Measurements from ENCODE around the gene UBL3. TPM values are rescaled to one million over a fixed set of nuclear protein-coding genes. Genes with fewer than 3 reads are reported as not detected.

Gene UBL3
- polyA plus RNA-seq, 1 donor (not counting 4 experiments of a cell fraction or from before 2014, with no cell fraction given), result 10.5 TPM

DNA sequence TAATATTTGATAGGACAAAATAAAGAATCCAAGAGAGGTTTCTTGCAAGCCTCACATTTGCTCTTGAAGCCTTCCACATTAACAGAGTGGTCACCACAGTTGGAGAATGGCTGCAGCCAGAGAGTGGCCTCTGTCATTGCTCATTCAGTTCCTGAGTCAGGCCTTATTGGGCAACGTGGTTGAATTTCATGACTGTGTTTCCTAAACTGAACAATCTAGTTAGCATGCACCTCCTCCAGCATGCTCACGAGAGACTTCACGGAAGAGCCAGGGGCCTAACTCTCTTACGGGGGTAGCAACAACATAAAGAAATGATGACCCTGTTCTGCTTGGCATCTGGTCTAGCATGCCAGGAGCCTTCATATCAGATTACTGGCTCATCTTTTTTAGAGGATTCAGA lies 9.6 kb upstream of the UBL3 start:
- no peak overlapping the region for H3K27ac ChIP-seq (ENCODE audit: control insufficient read depth, insufficient read depth, low read length)
- no peak overlapping the region for H2AFZ ChIP-seq (ENCODE audit: control insufficient read depth, low read length)
- no peaks in the 10 kb centered on the region for H3K4me1 ChIP-seq (ENCODE audit: control insufficient read depth, extremely low read depth, insufficient read depth, low read length)
- FAIRE-seq (no peak), DNase-seq (ENCODE audit: low read depth, low spot score) (no peak)
- no peaks in the 10 kb centered on the region for H3K36me3 ChIP-seq (ENCODE audit: control insufficient read depth in 2 of 2, extremely low read depth in 1 of 2, insufficient read depth in 2 of 2, low read length in 2 of 2)
- H3K9me1 ChIP-seq (ENCODE audit: control insufficient read depth, extremely low read depth, insufficient read depth, low read length), result no peaks in the 10 kb centered on the region
- no peaks in the 10 kb centered on the region for H3K79me2 ChIP-seq (ENCODE audit: control insufficient read depth, insufficient read depth, low read length)
- no peaks in the 10 kb centered on the region for H3K27me3 ChIP-seq (ENCODE audit: control insufficient read depth, extremely low read depth, insufficient read depth, low read length)
- H3K9me3 ChIP-seq (ENCODE audit: control insufficient read depth, low read depth, low read length), result no peaks in the 10 kb centered on the region
- no peaks in the 10 kb centered on the region for H4K20me1 ChIP-seq (ENCODE audit: control insufficient read depth, extremely low read depth, insufficient read depth, low read length)
- no peak overlapping the region for H3K4me2 ChIP-seq (ENCODE audit: control insufficient read depth, extremely low read depth, insufficient read depth, low read depth, low read length)
- no peak for TF ChIP-seq EZH2 (IDR thresholded peaks at IDR 0.05; ENCODE audit: low read length)
- TF ChIP-seq, protein P1, sequence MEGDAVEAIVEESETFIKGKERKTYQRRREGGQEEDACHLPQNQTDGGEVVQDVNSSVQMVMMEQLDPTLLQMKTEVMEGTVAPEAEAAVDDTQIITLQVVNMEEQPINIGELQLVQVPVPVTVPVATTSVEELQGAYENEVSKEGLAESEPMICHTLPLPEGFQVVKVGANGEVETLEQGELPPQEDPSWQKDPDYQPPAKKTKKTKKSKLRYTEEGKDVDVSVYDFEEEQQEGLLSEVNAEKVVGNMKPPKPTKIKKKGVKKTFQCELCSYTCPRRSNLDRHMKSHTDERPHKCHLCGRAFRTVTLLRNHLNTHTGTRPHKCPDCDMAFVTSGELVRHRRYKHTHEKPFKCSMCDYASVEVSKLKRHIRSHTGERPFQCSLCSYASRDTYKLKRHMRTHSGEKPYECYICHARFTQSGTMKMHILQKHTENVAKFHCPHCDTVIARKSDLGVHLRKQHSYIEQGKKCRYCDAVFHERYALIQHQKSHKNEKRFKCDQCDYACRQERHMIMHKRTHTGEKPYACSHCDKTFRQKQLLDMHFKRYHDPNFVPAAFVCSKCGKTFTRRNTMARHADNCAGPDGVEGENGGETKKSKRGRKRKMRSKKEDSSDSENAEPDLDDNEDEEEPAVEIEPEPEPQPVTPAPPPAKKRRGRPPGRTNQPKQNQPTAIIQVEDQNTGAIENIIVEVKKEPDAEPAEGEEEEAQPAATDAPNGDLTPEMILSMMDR (optimal IDR thresholded peaks at IDR 0.05 in 1 of 3, IDR thresholded peaks at IDR 0.05 in 1 of 3, conservative IDR thresholded peaks at IDR 0.05 in 1 of 3; ENCODE audit: extremely low read depth in 1 of 3, insufficient read depth in 2 of 3, low read length in 3 of 3), result no peak
- no peak overlapping the region for H3K9ac ChIP-seq (ENCODE audit: control insufficient read depth, extremely low read depth, insufficient read depth, low read length)
- dilution Hi-C loops (cut with MboI; ENCODE audit: extremely low pct_ligation_motif_present, low sequenced_read_pairs), result no loop called here
- H3K4me3 ChIP-seq (ENCODE audit: control insufficient read depth in 2 of 3, extremely low read depth in 1 of 3, insufficient read depth in 2 of 3, low read depth in 1 of 3, low read length in 3 of 3), result no peak overlapping the region

DNA sequence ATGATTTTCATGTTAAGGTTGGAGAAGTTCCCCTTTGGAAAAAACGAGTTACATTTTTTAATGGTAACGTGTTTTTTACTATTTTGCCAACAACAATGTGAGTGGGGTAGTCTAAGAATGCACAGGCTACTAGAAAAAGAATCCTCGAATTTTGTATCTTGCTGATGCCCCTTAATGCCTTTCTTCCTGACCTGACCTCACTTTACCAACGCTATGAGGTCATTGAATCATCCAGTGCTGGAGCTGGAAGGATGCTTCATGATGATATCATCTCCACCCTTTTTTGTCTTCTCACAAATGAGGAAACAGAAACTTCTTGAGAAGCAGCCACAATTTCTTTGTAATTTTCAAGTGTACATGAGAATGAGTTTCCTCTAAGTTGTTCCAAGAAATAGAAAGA lies 8.2 kb upstream of the UBL3 start:
- FAIRE-seq (no peak), DNase-seq (ENCODE audit: low read depth, low spot score) (no peak)
- dilution Hi-C loops (cut with MboI; ENCODE audit: extremely low pct_ligation_motif_present, low sequenced_read_pairs), result no loop called here
- Histone ChIP-seq H3K4me3 (ENCODE audit: control insufficient read depth in 2 of 3, extremely low read depth in 1 of 3, insufficient read depth in 2 of 3, low read depth in 1 of 3, low read length in 3 of 3) (no peak overlapping the region), H3K36me3 (ENCODE audit: control insufficient read depth in 2 of 2, extremely low read depth in 1 of 2, insufficient read depth in 2 of 2, low read length in 2 of 2) (no peaks in the 10 kb centered on the region), H3K4me1 (ENCODE audit: control insufficient read depth, extremely low read depth, insufficient read depth, low read length) (no peaks in the 10 kb centered on the region), H3K4me2 (ENCODE audit: control insufficient read depth, extremely low read depth, insufficient read depth, low read depth, low read length) (no peak overlapping the region), H2AFZ (ENCODE audit: control insufficient read depth, low read length) (no peak overlapping the region), H3K27ac (ENCODE audit: control insufficient read depth, insufficient read depth, low read length) (no peak overlapping the region), H3K9me1 (ENCODE audit: control insufficient read depth, extremely low read depth, insufficient read depth, low read length) (no peaks in the 10 kb centered on the region), H4K20me1 (ENCODE audit: control insufficient read depth, extremely low read depth, insufficient read depth, low read length) (no peaks in the 10 kb centered on the region), H3K9ac (ENCODE audit: control insufficient read depth, extremely low read depth, insufficient read depth, low read length) (no peak overlapping the region), H3K27me3 (ENCODE audit: control insufficient read depth, extremely low read depth, insufficient read depth, low read length) (no peaks in the 10 kb centered on the region), H3K9me3 (ENCODE audit: control insufficient read depth, low read depth, low read length) (no peaks in the 10 kb centered on the region), H3K79me2 (ENCODE audit: control insufficient read depth, insufficient read depth, low read length) (no peaks in the 10 kb centered on the region)
- TF ChIP-seq, protein P1 (optimal IDR thresholded peaks at IDR 0.05 in 1 of 3, IDR thresholded peaks at IDR 0.05 in 1 of 3, conservative IDR thresholded peaks at IDR 0.05 in 1 of 3; ENCODE audit: extremely low read depth in 1 of 3, insufficient read depth in 2 of 3, low read length in 3 of 3), result no peak
- no peak for TF ChIP-seq EZH2 (IDR thresholded peaks at IDR 0.05; ENCODE audit: low read length)
